HG03097 (cell line): ENCODE results near the gene FAM228B.
"Not testable (repeated sequence)": the region's sequence is repeated elsewhere in the genome, so short reads cannot be mapped to it uniquely, and the experiment has no call there.

Source experiments
- ATAC-seq: cut with Tn5 transposase; IDR thresholded peaks from one replicate; pipeline ENCODE4 v1.9.1; 2021; ENCODE audit not compliant: unreplicated experiment, low FRiP score

Gene FAM228B

DNA sequence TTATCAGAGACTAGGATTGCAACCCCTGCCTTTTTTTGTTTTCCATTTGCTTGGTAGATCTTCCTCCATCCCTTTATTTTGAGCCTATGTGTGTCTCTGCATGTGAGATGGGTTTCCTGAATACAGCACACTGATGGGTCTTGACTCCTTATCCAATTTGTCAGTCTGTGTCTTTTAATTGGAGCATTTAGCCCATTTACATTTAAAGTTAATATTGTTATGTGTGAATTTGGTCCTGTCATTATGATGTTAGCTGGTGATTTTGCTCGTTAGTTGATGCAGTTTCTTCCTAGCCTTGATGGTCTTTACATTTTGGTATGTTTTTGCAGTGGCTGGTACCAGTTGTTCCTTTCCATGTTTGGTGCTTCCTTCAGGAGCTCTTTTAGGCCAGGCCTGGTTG lies 73.9 kb downstream of the FAM228B start:
- ATAC-seq = not testable (repeated sequence)

DNA sequence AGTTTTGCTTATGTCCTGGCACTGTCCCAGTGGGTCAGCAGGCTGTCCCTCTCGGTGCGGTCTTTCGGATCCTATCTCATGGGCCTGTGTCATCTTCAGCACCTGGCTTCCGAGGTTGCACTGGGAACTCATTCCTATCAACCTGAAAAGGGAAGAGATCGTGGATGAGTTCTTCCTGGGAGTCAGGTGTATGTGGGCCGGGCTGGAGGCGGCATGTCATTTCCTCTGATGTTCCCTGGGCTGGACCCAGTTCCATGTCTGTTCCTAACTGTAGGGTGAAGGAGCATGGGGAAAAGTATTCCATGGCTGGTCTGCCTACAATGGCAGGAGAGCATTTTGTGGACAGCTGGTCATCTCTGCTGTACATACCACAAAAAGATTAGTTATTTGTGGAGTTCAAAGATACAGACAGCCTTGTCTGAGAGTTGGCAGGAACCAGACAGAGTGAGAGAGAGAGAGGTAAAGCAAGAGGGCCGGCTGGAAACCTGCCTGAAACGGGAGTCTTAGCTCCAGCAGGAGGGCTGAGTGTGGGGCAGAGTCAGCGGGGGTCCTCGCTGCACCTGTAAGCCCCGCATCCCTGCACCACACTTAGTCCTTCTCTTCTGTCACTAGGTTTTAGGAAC lies 76.8 kb downstream of the FAM228B start:
- no peak for ATAC-seq

DNA sequence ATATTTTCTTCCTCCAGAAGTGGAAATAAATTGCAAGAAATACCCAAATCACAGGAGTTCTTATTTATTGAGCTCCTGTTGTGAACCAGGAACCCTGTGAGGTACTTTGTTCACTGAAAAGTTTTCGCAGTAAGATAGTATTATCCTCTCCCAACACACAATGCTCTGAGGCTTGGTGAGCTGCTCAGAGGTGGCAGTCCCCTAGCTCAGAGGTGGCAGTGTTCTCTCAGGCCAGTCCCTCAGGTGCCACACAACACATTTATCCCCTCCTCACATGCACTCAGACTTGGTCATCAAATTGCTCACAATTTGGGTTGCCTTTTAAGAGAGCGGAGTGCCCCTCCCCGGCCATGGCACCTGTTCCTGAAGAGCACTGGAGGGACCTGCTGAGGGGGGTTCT lies 77.5 kb downstream of the FAM228B start:
- ATAC-seq = no peak

DNA sequence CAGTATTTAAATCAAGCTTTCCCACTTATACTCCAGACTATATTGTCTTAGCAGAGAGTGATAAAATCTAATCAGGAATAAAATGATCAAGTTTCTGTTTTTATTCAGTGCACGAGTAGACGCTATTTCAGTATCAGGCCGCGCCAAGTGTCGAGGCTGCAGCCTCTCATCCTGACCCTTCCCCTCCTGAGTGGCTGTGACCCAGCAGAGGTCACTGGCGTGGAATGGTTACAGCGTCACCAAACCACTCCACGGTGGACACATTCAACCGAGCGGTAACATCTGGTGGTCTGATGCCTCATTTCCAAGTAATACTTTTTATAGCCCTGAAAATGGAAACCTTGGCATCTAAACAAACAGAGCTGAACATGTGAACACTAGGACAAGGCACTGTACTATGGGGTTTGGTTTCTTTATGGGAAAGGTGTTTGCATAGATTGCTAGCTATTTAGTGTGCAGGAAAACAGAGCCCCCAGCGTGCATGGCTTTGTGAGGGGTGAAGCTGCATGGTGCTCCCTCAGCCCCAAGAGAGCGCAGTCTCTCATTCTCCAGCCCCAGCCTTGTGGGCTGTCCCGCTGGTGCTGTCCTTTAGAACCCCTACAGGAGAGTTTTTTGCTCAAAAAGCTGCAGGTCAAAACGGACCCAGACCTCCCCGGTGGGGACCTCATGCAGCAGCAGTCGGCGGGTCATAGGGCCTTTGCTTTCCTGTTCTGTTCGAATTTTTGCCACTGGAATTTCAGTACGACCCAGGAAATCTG lies 79.9 kb downstream of the FAM228B start:
- ATAC-seq = no peak

DNA sequence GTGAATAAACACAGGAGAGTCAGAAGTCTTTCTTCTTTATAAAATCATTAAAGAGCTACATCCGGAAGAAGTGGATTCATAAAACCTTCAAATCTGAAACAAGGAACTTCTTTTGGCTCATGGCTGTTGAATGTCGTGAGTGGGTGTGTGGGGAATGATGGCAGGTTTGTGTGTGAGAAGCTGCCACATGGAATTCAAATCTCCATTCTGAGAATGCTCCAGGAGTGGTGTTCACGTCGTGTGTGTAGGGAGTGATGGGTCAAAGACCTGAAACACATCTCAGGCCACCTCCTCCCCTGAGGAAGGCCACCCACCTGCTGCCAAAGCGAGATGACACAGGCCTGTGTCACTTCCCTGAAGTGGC lies 80.5 kb downstream of the FAM228B start:
- ATAC-seq = no peak

DNA sequence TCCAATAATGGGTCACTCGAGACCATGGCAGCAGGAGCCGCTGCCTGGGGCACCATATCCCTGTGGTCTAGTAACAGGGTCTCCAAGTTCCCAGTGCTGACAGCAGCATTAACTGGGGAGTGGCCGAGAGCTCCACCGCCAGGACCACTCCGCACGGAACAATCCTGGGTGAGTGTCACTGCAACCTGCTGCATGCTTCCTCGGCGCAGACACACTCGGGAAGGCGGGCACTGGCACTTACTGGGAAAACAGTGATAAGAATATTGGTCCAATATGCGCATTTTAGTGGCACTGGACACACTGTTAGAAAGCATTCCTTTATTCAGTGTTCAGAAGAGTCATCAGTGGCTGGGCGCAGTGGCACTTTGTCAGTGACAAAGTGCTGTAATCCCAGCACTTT lies 81.2 kb downstream of the FAM228B start:
- ATAC-seq = no peak

DNA sequence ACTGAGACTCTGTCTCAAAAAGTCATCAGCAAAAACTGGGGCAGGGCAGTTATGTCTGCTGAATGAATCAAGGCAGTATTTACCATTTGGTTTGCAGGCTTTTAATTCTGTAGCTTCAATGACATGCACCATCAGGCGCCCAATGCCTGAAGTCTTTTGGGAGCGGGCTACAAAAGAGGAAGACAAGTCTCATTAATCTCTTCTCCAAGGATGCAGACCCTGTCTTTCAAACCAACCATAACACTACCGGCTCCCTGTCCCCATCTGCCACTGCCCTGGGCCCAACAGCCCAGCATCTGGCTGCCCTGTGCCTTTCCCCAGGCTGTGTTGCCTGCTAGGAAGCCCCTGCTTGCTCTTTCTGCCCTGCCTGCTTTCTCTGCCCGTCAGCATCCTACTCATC lies 81.9 kb downstream of the FAM228B start:
- no peak for ATAC-seq

DNA sequence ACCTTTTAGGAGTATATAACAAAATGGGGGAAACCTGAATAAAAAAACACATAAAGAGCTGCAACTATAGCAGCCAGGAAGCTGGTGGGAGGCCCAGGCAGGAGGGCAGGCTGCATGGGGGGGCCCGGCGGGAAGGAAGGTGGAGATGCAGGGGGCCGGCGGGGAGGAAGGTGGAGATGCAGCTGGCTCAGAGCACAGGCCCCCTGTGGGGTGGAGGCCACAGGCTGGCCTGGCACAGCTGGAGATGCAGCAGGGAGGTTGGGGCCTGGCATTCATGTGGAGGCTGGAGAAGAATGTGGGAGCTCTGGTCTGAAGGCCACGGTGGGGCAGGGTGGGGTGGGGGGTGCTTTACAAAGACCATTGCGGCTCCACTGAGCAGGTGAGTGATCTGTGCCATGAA lies 83.0 kb downstream of the FAM228B start:
- ATAC-seq = no peak

DNA sequence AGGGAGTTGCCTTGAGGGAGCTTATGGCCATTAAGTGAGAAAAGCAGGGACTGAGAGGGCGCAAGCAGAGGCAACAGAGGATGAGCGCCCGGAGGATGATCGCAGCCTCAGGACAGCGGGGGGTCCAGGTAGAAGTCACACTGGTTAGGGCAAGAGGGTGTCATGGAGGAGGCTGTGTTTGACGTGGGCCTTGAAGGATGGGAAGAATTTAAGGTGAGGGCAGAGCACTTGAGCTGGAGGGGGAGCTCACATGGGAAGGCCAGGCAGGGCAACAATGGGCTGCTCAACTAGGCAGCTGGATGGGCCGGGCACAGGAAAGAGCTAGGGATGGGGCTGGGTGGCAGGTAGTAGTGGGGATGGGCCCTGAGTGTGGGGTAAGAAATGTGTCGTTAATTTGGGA lies 83.4 kb downstream of the FAM228B start:
- no peak for ATAC-seq

DNA sequence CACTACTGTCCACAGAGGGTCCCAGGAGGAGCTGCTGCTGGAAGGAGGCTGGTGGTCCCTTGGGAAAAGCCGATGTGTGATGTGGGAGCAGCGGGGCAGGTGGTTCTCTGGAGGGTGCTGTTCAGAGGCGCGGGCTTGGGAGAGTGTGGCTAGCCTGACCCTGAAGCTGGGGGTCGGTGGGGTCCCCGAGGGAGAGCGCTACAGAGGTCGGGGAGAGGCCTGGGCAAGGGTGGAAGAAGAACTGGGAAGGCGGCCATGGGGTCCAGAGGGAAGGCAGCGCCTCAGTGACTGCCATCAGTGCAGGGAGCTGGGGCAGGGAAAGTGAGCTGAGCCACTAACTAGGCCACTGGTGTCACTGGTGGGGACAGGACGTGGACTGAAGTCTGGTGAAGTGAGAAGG lies 84.1 kb downstream of the FAM228B start:
- ATAC-seq = no peak

DNA sequence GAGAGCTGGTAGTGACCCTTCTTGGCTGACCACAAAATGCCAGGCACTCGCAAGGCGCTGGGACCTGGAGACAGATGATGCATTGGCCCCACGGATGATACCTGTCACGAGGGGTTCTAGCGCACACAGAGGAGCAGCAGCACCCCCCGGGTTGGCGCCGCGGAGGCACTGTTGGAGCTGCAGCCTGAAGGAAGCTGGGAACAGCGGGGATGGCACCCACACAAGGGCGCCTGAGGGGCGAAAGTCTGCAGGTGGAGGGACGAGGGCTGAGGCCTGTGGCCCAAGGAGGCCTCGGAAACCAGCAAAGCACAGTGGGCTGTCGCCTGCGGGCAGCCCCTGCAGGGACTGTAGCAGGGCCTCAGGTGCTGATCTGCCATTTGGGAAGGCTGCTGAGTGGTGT lies 85.2 kb downstream of the FAM228B start:
- no peak for ATAC-seq

DNA sequence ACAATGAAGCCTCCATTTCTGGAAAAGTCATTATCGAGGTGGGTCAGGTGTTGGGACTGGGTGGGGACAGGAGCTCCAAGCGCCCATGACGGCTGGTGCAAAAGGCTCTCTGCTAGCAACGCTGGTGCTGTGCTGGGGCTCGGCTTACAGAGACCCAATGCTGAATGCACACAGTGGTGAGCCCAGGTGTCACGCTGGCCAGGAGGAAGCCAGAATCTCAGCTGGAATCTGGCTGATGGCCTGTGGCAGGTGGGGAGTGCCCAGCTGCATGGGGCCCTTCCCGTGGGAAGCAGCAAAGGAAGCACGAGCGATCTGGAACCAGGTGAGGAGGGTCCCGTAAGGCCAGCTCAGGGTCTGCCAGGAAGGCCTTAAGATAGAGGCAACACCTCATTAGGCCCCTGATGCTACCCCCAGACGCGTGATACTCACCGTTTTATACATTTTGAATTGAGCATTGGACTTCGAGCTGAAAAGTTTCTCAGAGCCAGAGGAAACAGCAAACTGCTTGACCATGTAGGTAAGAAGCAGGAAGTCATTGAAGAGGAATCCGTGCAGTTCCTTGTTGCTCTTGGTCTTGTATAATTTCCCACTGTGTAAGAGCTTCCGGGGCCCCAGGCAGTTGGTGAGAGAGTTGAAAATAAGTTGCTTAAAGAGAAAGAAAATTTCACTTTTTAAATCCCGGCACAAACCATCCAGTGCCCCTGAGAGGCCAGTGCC lies 86.3 kb downstream of the FAM228B start:
- ATAC-seq = no peak

DNA sequence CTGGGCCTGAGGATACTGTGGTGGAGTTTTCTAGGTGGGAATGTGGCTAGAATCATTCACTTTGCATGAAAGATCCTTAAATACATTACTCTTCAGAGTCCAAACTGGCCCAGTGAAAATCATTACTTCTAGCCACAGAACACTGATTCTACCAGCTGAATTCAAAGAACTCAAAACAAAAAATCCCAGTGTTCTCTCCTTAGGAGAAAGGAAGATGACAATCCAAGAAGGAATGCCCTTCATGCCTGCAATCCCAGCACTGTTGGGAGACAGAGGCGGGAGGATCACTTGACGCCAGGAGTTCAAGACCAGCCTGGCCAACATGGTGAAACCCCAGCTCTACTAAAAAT lies 86.8 kb downstream of the FAM228B start:
- no peak for ATAC-seq

DNA sequence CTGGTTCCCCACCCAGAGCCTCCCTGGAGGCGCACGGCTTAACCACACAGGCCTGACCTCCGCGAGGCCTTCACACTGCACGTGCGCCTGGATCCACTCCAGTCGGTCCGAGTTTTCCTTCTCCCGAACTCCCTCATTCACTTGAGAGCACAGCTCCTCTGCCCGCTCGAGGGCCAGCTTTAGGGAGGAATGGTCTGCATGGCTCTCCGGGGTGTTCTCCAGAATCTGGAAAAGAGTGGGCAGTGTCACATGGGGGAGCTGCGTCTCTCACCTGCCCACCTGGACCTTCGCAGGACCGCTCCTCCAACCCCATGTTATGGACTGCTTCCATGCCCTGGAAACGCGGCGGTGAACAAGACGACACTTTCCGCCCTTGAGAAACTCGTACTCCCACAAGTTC lies 87.5 kb downstream of the FAM228B start:
- ATAC-seq = no peak

DNA sequence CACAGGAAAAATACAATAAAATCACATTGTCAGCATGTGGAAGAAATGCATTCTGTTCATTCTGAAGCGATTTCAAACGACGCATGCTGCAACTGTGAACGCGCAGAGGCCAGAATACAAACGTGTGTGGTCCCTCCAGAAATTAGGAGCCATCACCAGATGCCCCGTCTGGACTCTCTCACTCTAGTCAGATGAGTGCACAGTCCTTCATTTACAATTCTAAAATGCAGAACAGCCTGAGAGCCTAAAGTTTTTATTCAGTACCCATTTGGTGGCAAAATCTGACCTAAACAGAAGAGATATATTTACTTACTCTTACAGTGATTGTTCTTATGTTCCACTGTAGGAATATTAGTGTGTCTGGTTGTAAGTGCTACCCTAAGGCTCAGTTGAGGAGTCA lies 88.1 kb downstream of the FAM228B start:
- ATAC-seq = no peak

DNA sequence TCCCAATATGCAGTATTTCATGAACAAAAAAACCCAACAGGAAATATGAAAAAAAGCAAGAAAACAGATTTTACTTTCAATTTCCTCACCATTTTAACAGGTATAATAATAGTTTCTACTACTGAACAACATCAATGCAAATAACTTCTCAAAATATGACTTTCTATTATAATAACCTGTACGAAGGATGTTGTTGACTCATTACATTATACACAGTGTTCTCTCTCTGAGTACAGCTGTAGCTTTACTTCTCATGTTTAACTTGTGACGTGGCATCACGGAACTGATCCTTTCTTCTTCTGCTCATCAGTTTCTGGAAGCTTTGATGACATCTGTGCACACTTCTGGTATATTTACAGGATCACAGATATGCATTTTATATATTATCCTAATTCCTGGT lies 91.6 kb downstream of the FAM228B start:
- ATAC-seq = no peak
